Measurements from ENCODE around the gene SLC1A5.
"Not testable (repeated sequence)": the region's sequence is repeated elsewhere in the genome, so short reads cannot be mapped to it uniquely, and the experiment has no call there.

Gene SLC1A5

DNA sequence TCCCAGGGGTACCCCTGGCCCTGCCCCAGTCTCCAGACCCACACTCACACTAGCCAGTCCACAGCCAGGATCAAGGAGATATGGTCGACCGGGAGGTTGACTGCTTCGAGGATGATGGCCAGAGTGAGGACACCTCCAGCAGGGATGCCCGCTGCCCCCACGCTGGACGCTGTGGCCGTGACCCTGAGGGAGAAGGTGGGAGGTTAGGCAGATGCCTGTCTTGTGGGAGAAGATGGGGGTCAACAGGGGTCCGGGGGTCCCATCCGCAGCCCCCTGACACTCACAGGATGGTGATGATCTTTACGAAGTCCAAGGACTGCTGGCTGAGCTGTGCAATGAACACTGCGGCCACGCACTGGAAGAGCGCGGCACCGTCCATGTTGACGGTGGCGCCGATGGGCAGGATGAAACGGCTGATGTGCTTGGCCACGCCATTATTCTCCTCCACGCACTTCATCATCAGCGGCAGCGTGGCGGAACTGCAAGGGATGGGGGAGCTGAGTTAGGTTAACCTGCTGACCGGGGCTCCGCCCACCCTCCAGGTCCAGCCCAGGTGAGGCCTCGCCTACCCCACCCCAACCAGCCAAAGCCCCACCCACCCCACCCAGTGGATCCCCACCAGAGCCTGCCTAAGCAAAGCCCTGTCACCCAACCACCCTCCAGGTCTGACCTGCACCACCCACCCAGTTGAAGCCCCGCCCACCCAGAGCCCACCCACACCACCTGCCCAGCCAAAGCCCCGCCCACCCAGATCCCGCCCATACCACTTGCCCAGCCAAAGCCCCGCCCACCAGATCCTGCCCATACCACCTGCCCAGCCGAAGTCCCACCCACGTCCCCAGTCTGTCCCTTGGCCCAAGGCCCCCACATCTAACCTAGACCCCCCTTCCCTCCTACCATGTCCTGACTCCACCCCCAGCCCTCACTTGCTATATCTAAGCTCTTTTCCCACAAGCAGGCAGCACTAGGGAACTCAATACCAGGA, 11.2 kb downstream of the SLC1A5 start:
- ChIA-PET POLR2A (ENCODE audit: low non-redundant PET) (no interaction called here), CTCF (interaction anchor here (1.6 kb wide), 1 partner anchor 63 kb away, joined by 8 read pairs; no protein-coding TSS in a partner anchor)
- H3K27ac ChIP-seq, result peak overlapping the region; percentile 99
- DNase-seq (ENCODE audit: low spot score), result peak; percentile 44
- no peak for TF ChIP-seq CTCF (conservative IDR thresholded peaks at IDR 0.05; ENCODE audit: low read depth)

GRCh38 chr19:46775642-46776258, 12.6 kb downstream of the SLC1A5 start:
- DNase-seq (ENCODE audit: low spot score), result no peak
- ChIA-PET POLR2A (ENCODE audit: low non-redundant PET) (no interaction called here), CTCF (interaction anchor here (0.6 to 1.1 kb wide), 3 partner anchors 9 to 110 kb away, joined by 3 to 5 read pairs (median 4); no protein-coding TSS in a partner anchor)
- no peak for TF ChIP-seq CTCF (conservative IDR thresholded peaks at IDR 0.05; ENCODE audit: low read depth)
- peak overlapping the region; percentile 99 for H3K27ac ChIP-seq

- CTCF ChIA-PET, result interaction anchor here (0.6 kb wide), 2 partner anchors 43 to 69 kb away, joined by 3 to 4 read pairs; no protein-coding TSS in a partner anchor
- POLR2A ChIA-PET (ENCODE audit: low non-redundant PET), result no interaction called here
- no peak for TF ChIP-seq CTCF (conservative IDR thresholded peaks at IDR 0.05; ENCODE audit: low read depth)
- DNase-seq (ENCODE audit: low spot score), result no peak
- peak overlapping the region; percentile 41 for H3K27ac ChIP-seq
Observed at GRCh38 chr19:46773018-46773399, 15.4 kb downstream of the SLC1A5 start.

- H3K27ac ChIP-seq, result peak overlapping the region; percentile 41
- no peak for TF ChIP-seq CTCF (conservative IDR thresholded peaks at IDR 0.05; ENCODE audit: low read depth)
- ChIA-PET CTCF (interaction anchor here (0.6 kb wide), 2 partner anchors 43 to 68 kb away, joined by 3 to 4 read pairs; no protein-coding TSS in a partner anchor), POLR2A (ENCODE audit: low non-redundant PET) (no interaction called here)
- DNase-seq (ENCODE audit: low spot score), result no peak
Observed at GRCh38 chr19:46772170-46773017, 16.0 kb downstream of the SLC1A5 start.

DNA sequence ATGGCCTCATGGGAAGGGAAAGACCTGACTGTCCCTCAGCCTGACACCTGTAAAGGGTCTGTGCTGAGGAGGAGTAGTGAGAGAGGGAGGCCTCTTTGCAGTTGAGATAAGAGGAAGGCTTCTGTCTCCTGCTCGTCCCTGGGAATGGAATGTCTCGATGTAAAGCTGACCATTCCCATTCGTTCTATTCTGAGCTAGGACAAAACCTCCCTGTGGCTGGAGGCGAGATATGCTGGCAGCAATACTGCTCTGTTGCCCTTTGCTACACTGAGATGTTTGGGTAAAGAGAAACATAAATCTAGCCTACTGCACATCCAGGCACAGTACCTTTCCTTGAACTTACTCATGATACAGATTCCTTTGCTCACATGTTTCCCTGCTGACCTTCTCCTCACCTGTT, 19.6 kb downstream of the SLC1A5 start:
- peak overlapping the region; percentile 46 for H3K27ac ChIP-seq
- CTCF ChIA-PET, result interaction anchor here (0.6 kb wide), 1 partner anchor 19 kb away, joined by 3 read pairs; no protein-coding TSS in a partner anchor
- DNase-seq (ENCODE audit: low spot score); POLR2A ChIA-PET (ENCODE audit: low non-redundant PET): not testable (repeated sequence)

DNA sequence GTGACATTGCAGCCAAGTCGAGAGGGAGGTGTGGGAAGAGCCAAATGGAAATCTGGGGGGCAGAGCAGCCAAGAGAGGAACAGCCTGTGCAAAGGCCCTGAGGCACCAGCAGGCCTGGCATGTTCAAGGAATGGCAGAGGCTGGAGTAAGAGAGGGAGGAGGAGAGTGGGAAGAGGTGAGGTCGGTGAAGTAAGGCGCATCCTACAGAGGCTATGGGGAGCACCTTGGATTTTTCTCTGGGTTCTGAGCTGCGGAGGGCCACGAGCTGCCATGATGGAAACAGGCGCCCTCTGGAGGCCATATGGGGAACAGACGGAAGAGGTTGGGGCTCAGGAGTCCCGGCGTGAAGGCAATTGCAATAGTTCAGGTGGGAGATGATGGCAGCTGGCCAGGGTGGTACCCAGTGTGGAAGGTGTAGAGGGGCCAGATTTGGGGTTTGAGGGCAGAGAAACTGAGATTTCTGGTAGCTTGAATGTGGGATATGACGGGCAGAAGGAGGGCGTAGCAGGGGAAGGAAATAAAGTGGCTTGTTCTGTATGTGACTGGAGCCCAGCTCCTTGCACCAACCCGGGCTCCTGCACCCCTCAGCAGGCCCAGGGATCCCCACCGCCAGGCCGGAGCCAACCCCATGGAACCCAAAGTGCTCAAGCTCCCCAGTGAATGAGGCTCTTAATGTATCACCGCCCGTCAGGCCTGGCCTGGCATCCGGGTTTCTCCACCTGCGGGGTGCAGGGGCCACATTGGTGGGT, 21.7 kb downstream of the SLC1A5 start:
- H3K27ac ChIP-seq, result peak overlapping the region; percentile 38
- DNase-seq (ENCODE audit: low spot score), result no peak
- ChIA-PET CTCF (interaction anchor here (0.6 to 1.8 kb wide), 6 partner anchors 9 to 74 kb away, joined by 3 to 7 read pairs (median 4); no protein-coding TSS in a partner anchor), POLR2A (ENCODE audit: low non-redundant PET) (interaction anchor here (0.5 kb wide), 1 partner anchor 8 kb away, joined by 8 read pairs; no protein-coding TSS in a partner anchor)
- peak; percentile 68 for TF ChIP-seq CTCF (conservative IDR thresholded peaks at IDR 0.05; ENCODE audit: low read depth)
